Activated T-cell treated with anti-CD3 and anti-CD28 coated beads for 4 hours (primary cell): ENCODE data around the gene ATP23.

Experiments used
- DNase-seq: peaks from one replicate; pipeline ENCODE4 v3.0.0-alpha.2; 2020

The ATP23 gene

DNA sequence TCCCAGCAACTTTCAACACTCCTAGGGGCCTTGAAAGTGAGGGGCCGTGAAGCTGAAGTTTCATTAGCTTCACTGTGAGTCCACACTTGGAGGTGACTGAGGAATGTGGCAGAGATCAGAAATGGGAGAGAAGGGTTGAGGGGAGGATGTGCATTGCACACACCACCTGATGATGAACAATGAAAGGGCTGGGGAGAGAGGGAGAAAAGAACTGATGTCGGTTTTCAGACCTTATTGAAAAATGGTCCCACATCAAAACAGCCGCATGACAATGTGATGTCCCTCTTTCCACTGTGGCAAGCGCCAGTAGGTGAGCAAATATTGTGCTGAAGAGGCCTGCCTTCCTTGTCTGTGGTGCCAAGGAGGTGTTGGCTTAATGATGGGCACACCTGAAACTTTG lies 32.3 kb upstream of the ATP23 start:
- no peak for DNase-seq

DNA sequence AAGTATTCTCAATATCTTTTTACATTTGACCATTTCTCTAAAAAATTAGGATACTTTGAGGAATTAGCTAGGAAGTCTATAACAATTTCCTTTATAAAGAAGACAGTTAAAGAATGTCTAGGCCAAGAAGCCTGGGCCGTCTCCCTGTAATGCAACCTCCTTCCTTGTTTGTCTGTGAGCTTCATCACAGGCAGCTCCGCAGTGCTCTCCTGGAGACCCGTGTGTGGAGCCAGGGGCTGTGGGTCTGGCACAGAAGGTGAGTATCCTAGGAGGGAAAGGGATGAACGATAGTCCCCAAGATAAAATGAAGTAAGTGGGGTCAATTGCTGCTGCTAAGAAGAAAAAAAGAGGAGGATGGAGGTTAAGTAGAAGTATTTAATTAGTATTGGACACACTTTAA lies 31.8 kb upstream of the ATP23 start:
- DNase-seq, result no peak

DNA sequence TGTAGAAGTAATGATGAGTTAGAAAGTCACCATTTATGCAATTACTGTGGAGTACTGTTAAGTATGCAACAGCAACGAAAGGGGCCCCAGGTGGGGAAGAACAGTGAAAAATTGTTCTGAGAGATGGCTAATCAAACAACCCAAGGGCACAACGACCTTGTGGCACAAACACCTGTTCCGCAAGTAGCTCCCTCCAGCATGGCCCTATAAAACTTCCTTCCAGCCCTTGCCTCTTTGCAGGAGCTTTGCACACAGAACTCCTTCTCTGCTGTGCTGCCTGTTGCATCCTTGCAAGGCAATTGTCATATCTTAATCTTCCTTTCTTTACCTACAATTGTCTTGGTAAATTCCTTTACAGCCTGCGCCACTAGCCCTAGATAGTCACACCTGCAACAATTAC lies 23.2 kb upstream of the ATP23 start:
- no peak for DNase-seq

DNA sequence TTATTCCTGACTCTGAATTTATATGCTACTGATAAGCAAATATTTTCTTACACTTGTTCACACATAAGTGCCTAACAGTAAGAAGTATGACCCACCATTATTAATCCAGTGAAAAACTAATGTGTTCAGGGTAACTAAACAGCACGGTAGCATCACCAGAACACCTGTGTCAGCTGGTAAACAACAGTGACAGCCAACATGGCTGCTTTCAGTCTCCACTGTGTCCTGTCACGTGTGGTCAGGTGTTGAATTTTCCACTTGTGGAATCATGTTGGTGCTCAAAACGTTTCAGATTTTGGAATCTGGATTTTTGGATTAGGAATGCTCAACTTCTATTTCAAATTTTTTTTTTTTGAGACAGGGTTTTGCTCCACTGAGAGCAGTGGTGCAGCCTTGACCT lies 14.3 kb upstream of the ATP23 start:
- no peak for DNase-seq

DNA sequence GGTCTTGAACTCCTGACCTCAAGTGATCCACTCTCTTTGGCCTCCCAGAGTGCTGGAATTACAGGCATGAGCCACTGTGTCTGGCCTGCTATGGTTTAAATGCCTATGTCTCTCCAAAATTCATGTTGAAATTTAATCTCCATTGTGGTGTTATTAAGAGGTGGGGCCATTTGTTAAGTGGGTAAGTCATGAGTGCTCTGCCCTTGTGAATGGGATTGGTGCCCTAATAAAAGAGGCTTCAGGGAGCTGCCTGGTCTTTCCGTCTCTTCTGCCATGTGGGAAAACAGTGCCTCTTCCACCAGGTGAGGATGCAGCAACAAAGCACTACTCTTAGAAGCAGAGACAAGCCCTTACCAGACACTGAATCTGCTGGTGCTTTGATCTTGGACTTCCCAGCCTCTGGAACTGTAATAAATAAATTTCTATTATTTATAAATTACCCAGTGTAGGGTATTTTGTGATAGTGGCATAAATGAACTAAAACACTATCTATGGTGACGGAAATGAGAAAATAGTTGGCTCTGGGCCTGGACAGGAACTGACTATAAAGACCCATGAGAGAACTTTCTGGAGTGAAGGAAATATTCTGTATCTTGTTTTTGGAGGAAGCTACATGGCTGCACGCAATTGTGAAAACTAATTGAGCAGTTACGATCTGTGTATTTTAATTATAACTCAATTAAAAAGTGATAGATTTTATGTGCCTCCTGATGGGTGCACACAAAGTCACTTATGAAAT lies 12.1 kb upstream of the ATP23 start:
- DNase-seq, result no peak

DNA sequence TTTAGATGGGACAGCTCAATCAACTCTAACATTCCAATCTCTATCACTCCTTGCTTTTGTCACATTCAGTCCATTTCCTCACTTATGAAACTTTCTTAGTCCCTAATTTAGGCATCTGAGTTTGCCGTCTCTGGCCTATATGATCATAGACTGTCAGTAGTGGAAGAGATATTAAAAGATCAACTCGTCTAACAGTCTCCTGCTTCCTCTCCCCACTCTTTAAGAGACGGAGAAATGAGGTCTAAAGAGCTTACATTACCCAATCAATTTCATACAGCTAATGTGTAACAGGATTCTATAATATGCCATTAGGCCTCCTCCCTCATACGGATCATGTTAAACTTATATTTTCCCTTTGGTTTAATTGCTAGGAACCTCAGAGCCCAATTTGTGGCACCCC lies 6.5 kb upstream of the ATP23 start:
- DNase-seq, result no peak

DNA sequence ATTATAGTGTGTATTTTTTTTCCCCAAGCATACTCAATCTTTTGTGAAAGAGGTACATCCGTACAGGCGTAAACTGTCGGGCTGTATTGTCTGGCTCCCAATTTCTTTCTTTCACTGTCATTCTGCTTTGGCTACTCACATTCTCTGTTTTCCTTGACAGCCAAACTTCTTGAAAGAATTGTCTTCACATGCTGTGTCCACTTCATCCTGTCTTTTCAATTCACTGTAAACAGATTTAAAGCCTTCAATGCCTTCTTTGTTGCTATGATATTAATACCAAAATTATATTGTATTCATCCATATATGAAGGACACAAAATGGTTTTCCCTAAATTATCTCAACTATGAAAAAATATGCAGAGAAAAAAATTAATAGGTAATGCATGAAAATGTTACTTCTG lies 6.0 kb upstream of the ATP23 start:
- DNase-seq, result no peak

DNA sequence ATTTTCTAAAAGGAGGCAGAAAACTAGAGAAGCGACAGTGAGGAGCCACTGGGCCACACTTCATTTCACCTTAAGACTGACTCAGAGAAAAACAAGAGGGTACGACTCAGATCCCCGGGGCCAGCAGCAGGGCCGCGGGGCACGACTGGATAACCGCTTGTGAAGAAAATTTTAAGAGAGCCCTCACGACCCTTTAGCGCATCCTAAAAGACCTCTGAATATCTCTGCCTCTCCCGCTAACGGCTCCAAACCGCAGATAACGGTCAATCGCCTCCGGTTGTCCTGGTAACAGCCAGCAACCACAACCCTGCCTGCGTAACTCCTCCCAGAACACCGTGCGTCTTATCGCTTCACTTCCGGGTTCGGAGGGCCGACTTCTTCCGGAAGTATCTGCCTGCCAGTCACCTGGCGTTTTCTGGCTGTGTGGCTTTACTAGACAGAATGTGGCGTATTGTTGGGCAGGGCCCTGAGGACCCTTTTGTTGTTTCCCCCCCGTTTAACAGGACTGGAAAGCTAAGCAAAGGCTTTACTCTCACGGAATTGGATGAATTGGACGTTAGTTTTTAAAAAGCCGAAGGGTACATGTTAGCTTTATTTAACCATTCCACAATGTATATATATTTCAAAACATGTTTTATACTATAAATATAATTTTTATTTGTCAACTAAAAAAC lies 5.4 kb upstream of the ATP23 start:
- peak; percentile 82 for DNase-seq

DNA sequence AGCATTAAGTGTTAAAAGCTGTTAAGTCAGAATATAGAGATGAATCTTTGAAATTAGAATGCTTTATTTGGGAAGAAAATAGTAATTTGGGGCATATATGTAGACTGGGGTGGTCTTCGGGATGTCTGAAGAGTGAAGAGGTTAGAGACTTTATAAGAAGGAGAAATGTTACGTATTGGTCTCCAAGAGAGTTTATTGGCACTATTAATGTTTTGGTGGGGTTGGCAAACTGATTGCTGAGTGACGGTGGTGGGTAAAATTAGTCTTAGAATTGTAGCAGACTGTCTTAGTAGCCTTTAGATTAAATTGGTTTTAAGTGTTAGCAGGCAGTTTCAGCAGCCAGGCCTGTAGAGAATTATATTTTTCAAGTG lies 4.9 kb upstream of the ATP23 start:
- DNase-seq, result no peak

DNA sequence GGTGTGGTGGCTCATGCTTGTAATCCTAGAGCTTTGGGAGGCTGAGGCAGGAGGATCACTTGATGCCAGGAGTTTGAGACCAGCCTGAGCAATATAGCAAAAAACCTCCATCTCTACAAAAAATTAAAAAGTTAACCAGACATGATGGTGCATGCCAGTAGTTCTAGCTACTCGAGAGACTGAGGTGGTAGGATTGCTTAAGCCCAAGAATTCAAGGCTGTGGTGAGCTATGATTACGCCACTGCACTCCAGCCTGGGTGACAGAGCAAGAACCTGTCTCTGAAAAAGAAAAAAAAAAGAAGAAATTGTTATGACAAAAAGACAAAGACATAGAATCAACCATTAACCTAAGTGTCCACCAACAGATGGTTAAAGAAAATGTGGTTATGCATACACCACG lies 2.1 kb upstream of the ATP23 start:
- DNase-seq, result no peak

DNA sequence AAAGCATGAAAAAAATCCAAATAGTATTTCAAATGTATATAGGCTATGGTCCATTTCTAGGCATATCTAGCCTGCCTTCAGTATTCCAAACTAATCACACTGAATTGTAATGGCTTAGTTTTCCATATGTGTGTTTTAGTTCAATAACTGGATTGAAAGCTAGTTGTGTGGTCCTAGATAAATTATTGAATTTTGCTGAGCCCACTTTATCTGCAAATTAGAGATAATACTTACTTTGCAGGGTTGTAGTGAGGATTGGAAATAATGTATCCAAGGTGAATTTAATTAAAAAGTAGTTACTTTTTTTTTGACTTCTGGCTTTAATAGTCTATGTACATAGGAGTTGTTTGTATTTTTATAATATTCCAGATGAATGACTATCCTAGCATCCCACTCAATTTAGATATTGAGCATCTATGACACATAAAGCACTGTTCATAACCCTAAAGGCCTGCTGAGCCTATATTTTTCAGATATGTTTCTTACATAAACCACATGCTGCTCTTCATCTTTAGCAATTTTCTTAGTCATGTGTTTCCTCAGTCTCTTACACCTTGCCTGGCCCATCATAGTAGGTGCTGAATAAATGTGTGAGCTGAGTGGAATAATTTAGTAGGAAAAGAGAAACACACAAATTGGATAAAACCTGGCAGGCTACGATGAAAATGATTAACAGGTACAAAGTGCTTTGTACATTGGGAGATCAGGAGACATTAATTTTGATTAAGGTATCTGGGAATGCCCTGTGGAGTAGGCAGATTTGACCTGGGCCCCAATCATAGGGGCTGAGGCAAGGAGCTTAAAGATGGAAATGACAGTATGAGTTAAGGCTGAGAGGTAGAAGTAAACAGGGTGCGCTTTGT lies 1.1 kb upstream of the ATP23 start:
- no peak for DNase-seq

DNA sequence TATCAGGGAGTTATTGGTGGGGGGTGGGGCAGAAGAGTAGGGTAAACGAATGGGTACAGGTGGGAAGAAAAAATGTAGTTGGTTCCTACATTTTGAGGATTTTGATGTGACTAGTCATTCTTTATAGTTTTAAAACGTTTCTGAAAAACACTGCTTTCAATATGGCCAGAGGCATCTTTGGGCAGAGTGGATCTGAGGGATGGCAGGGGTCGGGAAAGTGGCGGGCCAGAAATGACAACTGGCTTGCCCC lies 527 bp upstream of the ATP23 start:
- DNase-seq, result no peak

DNA sequence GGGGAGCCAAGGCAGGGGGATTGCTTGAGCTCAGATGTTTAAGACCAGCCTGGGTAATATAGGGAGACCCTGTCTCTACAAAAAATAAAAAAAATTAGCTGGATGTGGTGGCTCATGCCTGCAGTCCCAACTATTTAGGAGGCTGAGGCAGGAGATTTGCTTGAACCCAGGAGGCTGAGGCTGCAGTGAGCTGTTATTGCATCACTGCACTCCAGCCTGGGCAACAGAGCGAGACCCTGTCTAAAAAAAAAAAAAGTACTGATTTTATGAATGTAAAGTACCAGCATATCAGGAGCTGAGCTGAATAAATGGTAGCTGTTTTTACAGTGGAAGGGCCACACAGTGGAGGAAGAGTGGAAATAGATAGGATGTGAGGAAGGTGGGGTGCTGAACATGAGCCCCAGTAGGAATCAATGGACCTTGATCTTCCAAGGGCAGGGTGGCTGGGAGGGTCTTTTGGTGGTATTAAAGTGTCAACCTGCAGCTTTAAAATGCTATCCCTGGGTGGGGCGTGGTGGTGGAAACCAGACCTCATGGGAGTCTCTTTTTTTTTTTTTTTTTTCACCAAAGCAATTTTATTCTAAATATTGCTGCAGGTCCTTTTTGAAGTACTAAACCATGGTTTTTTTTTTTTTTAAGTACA lies 2.2 kb downstream of the ATP23 start:
- no peak for DNase-seq

DNA sequence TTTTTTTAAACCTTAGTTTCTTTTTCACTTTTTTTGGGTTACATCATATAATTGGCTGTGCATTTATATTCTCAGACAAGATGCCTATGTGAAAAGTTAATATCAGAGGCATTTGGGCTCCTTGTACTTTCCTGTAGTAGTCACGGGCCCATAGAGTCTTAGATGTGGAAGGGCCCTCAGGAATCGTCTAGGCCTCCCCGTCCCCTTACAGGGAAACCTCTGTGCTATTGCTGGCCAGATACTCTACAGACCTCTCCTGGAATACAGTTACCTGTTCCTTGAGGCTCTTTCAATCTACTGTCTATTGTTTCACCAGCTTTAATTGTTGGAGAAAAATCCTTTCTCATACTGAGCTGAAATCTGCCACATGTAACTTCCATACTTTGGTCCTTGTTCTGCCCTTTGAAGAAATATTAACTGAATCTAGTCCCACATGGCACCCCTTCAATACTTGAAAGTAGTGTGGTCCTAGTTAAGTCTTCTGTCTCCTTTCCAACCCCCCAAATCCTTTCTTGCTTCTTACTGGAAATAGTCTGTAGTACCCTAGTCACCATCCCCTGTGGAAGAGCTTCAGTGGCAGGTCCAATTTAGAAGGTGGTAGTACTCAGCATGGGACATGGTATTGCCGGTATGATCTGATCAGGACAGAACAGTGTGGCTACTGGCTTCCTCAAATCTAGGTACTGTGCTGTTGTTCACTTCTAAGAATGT lies 3.1 kb downstream of the ATP23 start:
- DNase-seq, result no peak

DNA sequence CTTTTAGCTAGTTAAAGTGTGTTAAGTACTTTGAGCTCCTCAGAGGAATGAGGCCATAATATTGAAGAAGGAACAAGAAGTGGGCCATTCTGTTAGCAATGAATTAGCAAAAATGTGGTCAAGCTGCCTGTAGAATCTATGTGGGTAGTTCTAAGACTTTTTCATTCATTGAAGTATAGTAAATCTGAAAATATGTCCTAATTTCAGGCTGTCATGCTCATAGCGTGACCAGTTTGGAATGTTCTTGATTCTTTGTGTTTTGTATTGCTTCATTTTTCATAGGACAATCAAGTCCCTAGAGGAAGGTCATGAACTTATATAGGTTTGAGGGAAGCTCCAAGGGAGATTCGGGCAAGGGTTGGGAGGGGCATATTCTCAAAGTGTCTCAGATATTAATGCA lies 11.4 kb downstream of the ATP23 start:
- no peak for DNase-seq

DNA sequence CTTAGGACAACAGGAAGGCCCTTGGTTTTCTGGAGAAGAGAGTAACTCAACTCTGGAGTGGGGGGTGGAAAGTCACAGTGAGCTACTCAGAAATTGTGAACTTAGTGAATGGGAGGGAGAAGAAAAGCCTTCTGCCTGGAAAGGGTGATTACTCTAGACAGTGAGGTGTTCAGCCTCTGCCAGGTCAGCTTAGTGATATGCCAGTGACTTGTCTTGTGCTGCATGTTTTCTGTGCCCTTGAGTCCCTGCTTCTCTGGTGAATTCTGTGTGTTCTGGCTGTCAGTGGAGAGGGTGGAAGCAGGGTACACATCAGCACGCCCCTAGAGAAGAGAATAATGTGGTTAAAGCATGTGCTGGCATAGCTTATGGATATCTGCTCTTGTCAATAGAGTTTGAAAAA lies 13.4 kb downstream of the ATP23 start:
- no peak for DNase-seq

DNA sequence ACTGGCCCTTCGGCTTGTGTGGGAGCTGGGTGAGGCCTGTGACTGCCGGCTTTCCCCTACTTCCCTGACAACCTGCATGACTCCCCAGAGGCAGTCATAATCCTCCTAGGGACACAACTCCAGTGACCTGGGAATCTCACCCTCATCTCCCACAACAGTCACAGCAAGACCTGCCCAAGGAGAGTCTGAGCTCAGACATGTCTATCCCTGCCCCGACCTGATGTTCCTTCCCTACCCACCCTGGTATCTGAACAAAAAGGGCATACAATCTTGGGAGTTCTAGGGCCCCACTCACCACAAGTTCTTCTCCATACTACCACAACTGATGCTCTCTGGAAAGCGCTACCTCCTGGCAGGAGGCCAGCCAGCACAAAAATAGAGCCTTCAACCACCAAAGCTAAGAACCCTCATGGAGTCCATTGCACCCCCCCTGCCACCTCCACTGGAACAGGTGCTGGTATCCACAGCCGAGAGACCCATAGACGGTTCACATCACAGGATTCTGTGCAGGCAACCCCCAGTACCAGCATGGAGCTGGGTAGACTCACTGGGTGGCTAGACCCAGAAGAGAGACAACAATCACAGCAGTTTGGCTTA lies 16.8 kb downstream of the ATP23 start:
- no peak for DNase-seq

DNA sequence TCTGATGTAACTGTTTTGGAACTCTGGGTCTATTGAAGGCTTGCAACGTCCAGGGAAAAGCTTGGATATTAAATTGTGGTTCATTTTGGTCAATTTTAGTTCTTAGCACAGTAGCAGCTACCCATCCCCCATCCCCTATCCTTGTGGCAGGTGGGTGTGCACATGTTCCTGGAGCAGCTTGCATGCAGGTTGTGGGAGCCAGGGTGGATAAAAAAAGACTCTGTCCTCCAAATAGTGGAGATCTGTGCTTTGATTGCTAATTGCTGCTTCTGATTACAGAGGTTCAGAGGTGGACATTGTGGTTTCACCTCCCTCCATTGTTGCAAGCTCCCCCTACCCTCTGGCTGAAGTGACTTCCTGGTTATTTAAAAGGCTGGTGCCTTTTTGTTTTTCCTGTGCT lies 23.1 kb downstream of the ATP23 start:
- no peak for DNase-seq

DNA sequence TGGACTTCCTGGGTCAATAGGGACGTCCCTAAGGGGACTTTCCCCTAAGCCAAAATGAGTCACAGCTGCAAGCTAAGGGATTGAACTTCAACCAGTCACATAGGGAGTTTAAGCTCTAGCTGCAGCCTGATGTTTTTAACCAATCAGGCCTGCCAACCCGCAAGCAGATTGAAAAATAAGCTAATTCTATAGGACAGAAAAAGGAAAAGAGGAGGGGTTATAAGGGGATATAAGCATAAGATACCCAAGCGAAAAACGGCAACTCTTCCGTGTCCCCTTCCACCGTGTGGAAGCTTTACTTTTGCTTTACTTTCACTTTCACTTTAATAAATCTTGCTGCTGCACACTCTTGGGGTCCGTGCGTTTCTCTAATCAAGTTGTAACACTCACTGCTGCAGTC lies 24.4 kb downstream of the ATP23 start:
- no peak for DNase-seq

DNA sequence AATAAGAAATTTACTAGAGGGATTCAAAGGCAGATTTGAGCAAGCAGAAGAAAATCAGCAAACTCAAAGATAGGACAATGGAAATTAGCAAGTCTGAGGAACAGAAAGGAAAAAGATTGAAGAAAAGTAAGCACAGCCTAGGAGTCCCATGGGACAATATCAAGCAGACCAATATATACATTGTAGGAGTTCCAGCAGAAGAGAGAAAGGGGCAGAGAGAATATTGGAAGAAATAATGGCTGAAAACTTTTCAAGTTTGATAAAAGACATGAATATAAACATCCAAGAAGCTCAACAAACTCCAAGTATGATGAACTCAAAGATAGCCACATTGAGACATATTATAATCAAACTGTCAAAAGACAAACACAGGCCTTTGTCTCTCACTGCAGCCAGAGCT lies 25.2 kb downstream of the ATP23 start:
- no peak for DNase-seq

DNA sequence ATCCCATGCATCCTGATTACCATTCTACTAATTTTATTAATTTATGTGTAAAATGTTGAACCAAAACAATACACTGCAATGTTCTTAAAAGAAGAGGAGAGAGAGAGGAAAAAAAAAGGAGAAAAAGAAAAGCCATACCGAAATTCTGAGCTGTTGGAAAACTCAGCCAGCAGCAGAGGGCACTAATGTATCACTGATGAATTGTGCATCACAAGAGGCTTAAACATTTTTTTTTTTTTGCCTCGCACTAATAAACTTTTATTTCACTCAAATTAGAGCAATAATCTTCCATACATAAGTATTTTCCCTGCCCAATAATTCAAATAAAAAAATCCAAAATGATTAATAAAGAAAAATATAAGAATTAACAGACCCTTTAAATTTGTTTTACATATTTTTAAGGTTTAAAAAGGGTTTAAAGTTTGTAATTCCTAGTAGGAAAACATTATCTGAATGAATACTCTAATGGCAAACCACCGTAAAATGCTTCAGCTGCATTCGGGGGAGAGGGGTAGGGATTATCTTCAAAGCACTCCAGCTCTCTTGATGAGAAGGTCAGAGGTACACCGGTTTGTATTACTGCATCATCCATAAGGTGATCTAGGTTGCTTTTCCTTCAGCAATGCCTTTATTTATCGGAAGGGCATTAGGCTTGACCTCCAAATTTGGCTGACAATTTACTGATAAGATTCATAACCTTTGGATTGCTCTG lies 41.9 kb downstream of the ATP23 start:
- no peak for DNase-seq

DNA sequence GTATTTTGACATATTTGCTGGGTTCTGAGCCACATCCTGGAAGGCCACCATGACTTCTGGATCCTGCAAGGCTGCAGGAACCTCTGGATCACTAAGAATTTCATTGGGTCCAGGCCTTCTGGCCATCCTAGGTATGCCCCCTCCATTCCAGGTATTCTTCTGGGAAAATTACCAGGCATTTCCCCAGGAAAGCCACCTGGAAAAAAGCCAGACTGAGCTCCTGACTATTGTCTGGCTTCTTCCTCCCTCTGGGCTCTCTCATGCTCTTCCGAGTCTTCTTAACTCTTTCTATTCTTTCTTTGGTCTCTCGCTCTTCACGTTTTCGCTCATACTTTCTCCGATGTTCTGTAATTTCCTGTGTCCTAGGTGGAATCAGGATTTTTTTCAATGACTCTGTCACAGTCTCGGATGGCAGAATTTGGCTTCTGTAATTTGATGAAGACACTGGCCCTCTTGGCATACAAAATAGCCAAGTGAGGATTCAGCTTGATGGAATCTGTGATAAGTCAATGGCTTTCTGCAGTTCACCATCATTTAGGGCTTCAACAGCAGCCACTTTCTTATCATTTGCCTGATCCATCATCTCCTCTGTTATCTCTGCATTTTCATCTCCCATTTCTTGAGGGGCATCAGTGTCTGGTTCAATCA lies 42.6 kb downstream of the ATP23 start:
- DNase-seq, result no peak
